GM19372 (cell line): ENCODE data around the gene NR2C1.
"Not testable (repeated sequence)": the region's sequence is repeated elsewhere in the genome, so short reads cannot be mapped to it uniquely, and the experiment has no call there.

ENCODE experiments used
- ATAC-seq: cut with Tn5 transposase; IDR thresholded peaks from one replicate; pipeline ENCODE4 v1.9.1; 2021; ENCODE audit warnings: mild to moderate bottlenecking, low read depth, moderate library complexity; ENCODE audit not compliant: unreplicated experiment

Gene NR2C1

GRCh38 chr12:95004610-95005009 is 68.8 kb downstream of the NR2C1 start:
- ATAC-seq: no peak

GRCh38 chr12:95003921-95004272 is 69.5 kb downstream of the NR2C1 start:
- peak; percentile 9 for ATAC-seq

GRCh38 chr12:95003213-95003920 is 70.1 kb downstream of the NR2C1 start, which contains the start of gene NDUFA12:
Gene NDUFA12 (minus strand): TSS chr12:95003697. CDS start chr12:95003680, 17 bp downstream.
- ATAC-seq: peak; percentile 99

GRCh38 chr12:95002754-95003153 is 70.7 kb downstream of the NR2C1 start:
- ATAC-seq: no peak

- no peak for ATAC-seq
Measured at GRCh38 chr12:94998326-94998725, 75.1 kb downstream of the NR2C1 start.

GRCh38 chr12:94997726-94998125 is 75.7 kb downstream of the NR2C1 start:
- ATAC-seq: no peak

- no peak for ATAC-seq
Measured at GRCh38 chr12:94997061-94997460, 76.4 kb downstream of the NR2C1 start.

- ATAC-seq: no peak
Measured at GRCh38 chr12:94994312-94994711, 79.1 kb downstream of the NR2C1 start.

- ATAC-seq: not testable (repeated sequence)
Measured at GRCh38 chr12:94993855-94994254, 79.6 kb downstream of the NR2C1 start.

- ATAC-seq: no peak
Measured at GRCh38 chr12:94990222-94990621, 83.2 kb downstream of the NR2C1 start.

GRCh38 chr12:94988471-94988870 is 84.9 kb downstream of the NR2C1 start:
- ATAC-seq: no peak

- no peak for ATAC-seq
Measured at GRCh38 chr12:94987801-94988200, 85.6 kb downstream of the NR2C1 start.

GRCh38 chr12:94987076-94987669 is 86.2 kb downstream of the NR2C1 start:
- no peak for ATAC-seq

GRCh38 chr12:94985099-94985498 is 88.3 kb downstream of the NR2C1 start:
- ATAC-seq: not testable (repeated sequence)

- ATAC-seq: no peak
Measured at GRCh38 chr12:94983321-94983720, 90.1 kb downstream of the NR2C1 start.

- no peak for ATAC-seq
Measured at GRCh38 chr12:94982456-94982855, 91.0 kb downstream of the NR2C1 start.

- ATAC-seq: no peak
Measured at GRCh38 chr12:94980577-94980976, 92.8 kb downstream of the NR2C1 start.

GRCh38 chr12:94979941-94980340 is 93.5 kb downstream of the NR2C1 start:
- ATAC-seq: no peak

- ATAC-seq: no peak
Measured at GRCh38 chr12:94977766-94978468, 95.5 kb downstream of the NR2C1 start.

GRCh38 chr12:94973221-94973620 is 100.2 kb downstream of the NR2C1 start:
- no peak for ATAC-seq

GRCh38 chr12:94972795-94973194 is 100.6 kb downstream of the NR2C1 start:
- ATAC-seq: no peak

GRCh38 chr12:94971923-94972322 is 101.5 kb downstream of the NR2C1 start:
- ATAC-seq: no peak
